ENCODE measurements around the gene KCNC3. TPM values are rescaled to one million over a fixed set of nuclear protein-coding genes. Genes with fewer than 3 reads are reported as not detected.

KCNC3 gene
- total and polyA plus RNA-seq, 2 of the 4 experiments (the other 2 are of a cell fraction) = 0.07 TPM; not detected in 1

- no peaks in the 10 kb centered on the region for H4K20me1 ChIP-seq (ENCODE audit: insufficient read depth, low read length)
- no peak overlapping the region for H2BK15ac ChIP-seq (ENCODE audit: low read depth, low read length)
- H3K9me3 ChIP-seq (ENCODE audit: control insufficient read depth, insufficient read depth, low read length) = no peaks in the 10 kb centered on the region
- H2BK5ac ChIP-seq (ENCODE audit: low read depth, low read length, poor library complexity, severe bottlenecking) = no peak overlapping the region
- no peak overlapping the region for H3K4me3 ChIP-seq (ENCODE audit: insufficient read depth, low read depth, low read length)
- CTCF ChIA-PET = no interaction called here
- H3K4ac ChIP-seq (ENCODE audit: low read depth, low read length) = no peak overlapping the region
- in situ Hi-C loops (cut with MboI; ENCODE audit: low sequenced_read_pairs) = loop anchor here (10.0 kb wide), 2 partner anchors 343 to 563 kb away; no protein-coding TSS in a partner anchor
- WGBS, 2 experiments (ENCODE audit: extremely low coverage in 2 of 2, insufficient read length in 1 of 2) = no CpG with 5 or more reads among the region's 7 CpGs
- H2AK9ac ChIP-seq (replicated peaks; ENCODE audit: low read depth, low read length, poor library complexity) = no peak overlapping the region
- no peaks in the 10 kb centered on the region for H3K36me3 ChIP-seq (ENCODE audit: control insufficient read depth, insufficient read depth, low read length)
- H3K27ac ChIP-seq (ENCODE audit: insufficient read depth, low read length) = no peak overlapping the region
- no peak overlapping the region for H3K9ac ChIP-seq (ENCODE audit: low read depth, low read length)
- H3K56ac ChIP-seq (ENCODE audit: extremely low read depth, insufficient read depth, low read length) = no peak overlapping the region
- no peak for DNase-seq
- no peak overlapping the region for H2BK20ac ChIP-seq (ENCODE audit: low read depth, low read length)
- H2AFZ ChIP-seq (replicated peaks; ENCODE audit: low read length, poor library complexity) = no peak overlapping the region
- peaks cover 8% of the 10 kb centered on the region for H3K27me3 ChIP-seq (ENCODE audit: control insufficient read depth, insufficient read depth, low read length)
- H3K4me1 ChIP-seq (ENCODE audit: control insufficient read depth, insufficient read depth, low read length) = no peaks in the 10 kb centered on the region
- TF ChIP-seq USF2 (IDR thresholded peaks at IDR 0.05; ENCODE audit: low read depth, low read length) = no peak
- TF ChIP-seq MXI1 (IDR thresholded peaks at IDR 0.05; ENCODE audit: borderline replicate concordance, low read depth, low read length) = no peak
- TF ChIP-seq BHLHE40 (IDR thresholded peaks at IDR 0.05; ENCODE audit: low read depth, low read length) = no peak
- no peak for TF ChIP-seq SMC3 (IDR thresholded peaks at IDR 0.05; ENCODE audit: low read depth, low read length)
- TF ChIP-seq NFE2L2 (IDR thresholded peaks at IDR 0.05; ENCODE audit: low read depth, low read length) = no peak
- no peak for TF ChIP-seq FOS (IDR thresholded peaks at IDR 0.05; ENCODE audit: low read depth, low read length)
- TF ChIP-seq POLR2A (IDR thresholded peaks at IDR 0.05; ENCODE audit: low read depth, low read length) = no peak
- no peak for TF ChIP-seq RFX5 (IDR thresholded peaks at IDR 0.05; ENCODE audit: low read depth, low read length)
- no peak for TF ChIP-seq CHD1 (IDR thresholded peaks at IDR 0.05; ENCODE audit: low read depth, low read length)
- TF ChIP-seq RCOR1 (IDR thresholded peaks at IDR 0.05; ENCODE audit: insufficient replicate concordance, low read length) = no peak
- TF ChIP-seq RAD21 (IDR thresholded peaks at IDR 0.05; ENCODE audit: low read length) = no peak
- intact Hi-C loops (cut with micrococcal nuclease) = no loop called here
- H3K23ac ChIP-seq (ENCODE audit: low read depth, low read length) = no peak overlapping the region
- H2BK120ac ChIP-seq (ENCODE audit: low read depth, low read length) = no peak overlapping the region
- no TSS peak for BruUV-seq (replicated peaks)
- H3K9me1 ChIP-seq (ENCODE audit: insufficient read depth, low read length) = no peaks in the 10 kb centered on the region
- H3K14ac ChIP-seq (replicated peaks; ENCODE audit: low read depth, low read length) = no peak overlapping the region
- no peak overlapping the region for H2AK5ac ChIP-seq (ENCODE audit: low read depth, low read length)
- no peaks in the 10 kb centered on the region for H3K79me1 ChIP-seq (ENCODE audit: low read depth in 1 of 2, low read length in 2 of 2)
- H4K5ac ChIP-seq (ENCODE audit: low read depth, low read length) = no peak overlapping the region
- POLR2A ChIA-PET (ENCODE audit: unreplicated experiment) = no interaction called here
- ATAC-seq (ENCODE audit: low read depth) = no peak
- H3K18ac ChIP-seq (ENCODE audit: low read depth, low read length) = no peak overlapping the region
- H4K91ac ChIP-seq (ENCODE audit: insufficient read depth, low read depth, low read length) = no peak overlapping the region
- H3K4me2 ChIP-seq (ENCODE audit: low read depth, low read length) = no peak overlapping the region
- H4K8ac ChIP-seq (ENCODE audit: low read depth in 2 of 2, low read length in 2 of 2) = no peak overlapping the region
- dilution Hi-C loops (cut with HindIII; ENCODE audit: low sequenced_read_pairs, unreplicated experiment) = no loop called here
Measured at GRCh38 chr19:50362030-50362412, 32.8 kb upstream of the KCNC3 start.

Data from IMR-90 (cell line).